Right renal pelvis (tissue), 4 donors: ENCODE data around the gene TOM1L2. TPM values are rescaled to one million over a fixed set of nuclear protein-coding genes. Genes with fewer than 3 reads are reported as not detected.
A peak's percentile ranks its signal among the peaks of the same experiment; 100 is the strongest.
"Not testable (repeated sequence)": the region's sequence is repeated elsewhere in the genome, so short reads cannot be mapped to it uniquely, and the experiment has no call there.

Experiments used
- DNase-seq, 4 donors: peaks; one replicate each; pipeline ENCODE4 v3.0.0-alpha.2; 2013; ENCODE audit warnings: low read depth in 4 of 4, low spot score in 3 of 4, missing footprints in 1 of 4
- polyA plus RNA-seq, 4 donors: library from polyadenylated mRNA; unstranded; fragments of 120-200 nt; gene quantifications; one replicate each; pipeline ENCODE4 v1.2.1, GENCODE V29; 2013; ENCODE audit not compliant: insufficient read length in 4 of 4

The TOM1L2 gene
- polyA plus RNA-seq, 4 donors = 35.4 to 40.2 (median 37.6) TPM

- no peak for DNase-seq
Observed at GRCh38 chr17:17947309-17947708, 24.9 kb downstream of the TOM1L2 start.

GRCh38 chr17:17946093-17946492 is 26.1 kb downstream of the TOM1L2 start:
- no peak for DNase-seq

- DNase-seq = no peak
Observed at GRCh38 chr17:17944743-17945142, 27.5 kb downstream of the TOM1L2 start.

- DNase-seq = no peak
Observed at GRCh38 chr17:17944242-17944641, 28.0 kb downstream of the TOM1L2 start.

GRCh38 chr17:17943281-17943984 is 28.8 kb downstream of the TOM1L2 start:
- no peak for DNase-seq

- no peak for DNase-seq
Observed at GRCh38 chr17:17942846-17943245, 29.4 kb downstream of the TOM1L2 start.

- no peak for DNase-seq
Observed at GRCh38 chr17:17941015-17941414, 31.2 kb downstream of the TOM1L2 start.

- DNase-seq = peak in 1 of 4 donors; percentile 45
Observed at GRCh38 chr17:17940441-17940911, 31.7 kb downstream of the TOM1L2 start.

GRCh38 chr17:17939941-17940340 is 32.3 kb downstream of the TOM1L2 start:
- DNase-seq = not testable (repeated sequence)

GRCh38 chr17:17938388-17939107 is 33.7 kb downstream of the TOM1L2 start:
- no peak for DNase-seq

GRCh38 chr17:17937958-17938357 is 34.2 kb downstream of the TOM1L2 start:
- DNase-seq = no peak

GRCh38 chr17:17937201-17937853 is 34.9 kb downstream of the TOM1L2 start:
- DNase-seq = no peak

GRCh38 chr17:17935321-17936271 is 36.6 kb downstream of the TOM1L2 start:
- DNase-seq = no peak

- DNase-seq = no peak
Observed at GRCh38 chr17:17934806-17935205, 37.4 kb downstream of the TOM1L2 start.

- DNase-seq = no peak
Observed at GRCh38 chr17:17934214-17934613, 38.0 kb downstream of the TOM1L2 start.

GRCh38 chr17:17933775-17934174 is 38.4 kb downstream of the TOM1L2 start:
- DNase-seq = no peak

- DNase-seq = no peak
Observed at GRCh38 chr17:17931159-17931558, 41.0 kb downstream of the TOM1L2 start.

GRCh38 chr17:17930674-17931073 is 41.5 kb downstream of the TOM1L2 start:
- no peak for DNase-seq

GRCh38 chr17:17929655-17930380 is 42.4 kb downstream of the TOM1L2 start:
- no peak for DNase-seq
